Endothelial cell of umbilical vein (primary cell): ENCODE measurements around the gene GJB5.

Experiments used
- POLR2A ChIP-seq: IDR thresholded peaks from 2 replicates; pipeline ENCODE4 v1.6.1; 2012; ENCODE audit warnings: low read depth, mild to moderate bottlenecking, control low read depth, low read length
- TF ChIP-seq, protein P1 (sequence below), 2 donors: IDR thresholded peaks; 1 replicate in 1 of 2; 2 replicates in 1 of 2; pipeline ENCODE4 v1.5.1; 2011; ENCODE audit warnings: low read length in 2 of 2, mild to moderate bottlenecking in 2 of 2, moderate library complexity in 2 of 2, control low read depth in 1 of 2, inconsistent platforms in 1 of 2, low read depth in 1 of 2; ENCODE audit not compliant: insufficient read depth in 1 of 2; ENCODE audit errors: extremely low read depth in 1 of 2

DNA sequence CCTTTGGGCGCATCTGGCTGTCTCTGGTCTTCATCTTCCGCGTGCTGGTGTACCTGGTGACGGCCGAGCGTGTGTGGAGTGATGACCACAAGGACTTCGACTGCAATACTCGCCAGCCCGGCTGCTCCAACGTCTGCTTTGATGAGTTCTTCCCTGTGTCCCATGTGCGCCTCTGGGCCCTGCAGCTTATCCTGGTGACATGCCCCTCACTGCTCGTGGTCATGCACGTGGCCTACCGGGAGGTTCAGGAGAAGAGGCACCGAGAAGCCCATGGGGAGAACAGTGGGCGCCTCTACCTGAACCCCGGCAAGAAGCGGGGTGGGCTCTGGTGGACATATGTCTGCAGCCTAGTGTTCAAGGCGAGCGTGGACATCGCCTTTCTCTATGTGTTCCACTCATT, 2.5 kb downstream of the GJB5 start:
- TF ChIP-seq, protein P1, sequence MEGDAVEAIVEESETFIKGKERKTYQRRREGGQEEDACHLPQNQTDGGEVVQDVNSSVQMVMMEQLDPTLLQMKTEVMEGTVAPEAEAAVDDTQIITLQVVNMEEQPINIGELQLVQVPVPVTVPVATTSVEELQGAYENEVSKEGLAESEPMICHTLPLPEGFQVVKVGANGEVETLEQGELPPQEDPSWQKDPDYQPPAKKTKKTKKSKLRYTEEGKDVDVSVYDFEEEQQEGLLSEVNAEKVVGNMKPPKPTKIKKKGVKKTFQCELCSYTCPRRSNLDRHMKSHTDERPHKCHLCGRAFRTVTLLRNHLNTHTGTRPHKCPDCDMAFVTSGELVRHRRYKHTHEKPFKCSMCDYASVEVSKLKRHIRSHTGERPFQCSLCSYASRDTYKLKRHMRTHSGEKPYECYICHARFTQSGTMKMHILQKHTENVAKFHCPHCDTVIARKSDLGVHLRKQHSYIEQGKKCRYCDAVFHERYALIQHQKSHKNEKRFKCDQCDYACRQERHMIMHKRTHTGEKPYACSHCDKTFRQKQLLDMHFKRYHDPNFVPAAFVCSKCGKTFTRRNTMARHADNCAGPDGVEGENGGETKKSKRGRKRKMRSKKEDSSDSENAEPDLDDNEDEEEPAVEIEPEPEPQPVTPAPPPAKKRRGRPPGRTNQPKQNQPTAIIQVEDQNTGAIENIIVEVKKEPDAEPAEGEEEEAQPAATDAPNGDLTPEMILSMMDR (IDR thresholded peaks at IDR 0.05; ENCODE audit: extremely low read depth in 1 of 2, insufficient read depth in 1 of 2, low read depth in 1 of 2, low read length in 2 of 2) = no peak
- TF ChIP-seq POLR2A = no peak
